ENCODE data around the gene LMX1B.

The LMX1B gene

DNA sequence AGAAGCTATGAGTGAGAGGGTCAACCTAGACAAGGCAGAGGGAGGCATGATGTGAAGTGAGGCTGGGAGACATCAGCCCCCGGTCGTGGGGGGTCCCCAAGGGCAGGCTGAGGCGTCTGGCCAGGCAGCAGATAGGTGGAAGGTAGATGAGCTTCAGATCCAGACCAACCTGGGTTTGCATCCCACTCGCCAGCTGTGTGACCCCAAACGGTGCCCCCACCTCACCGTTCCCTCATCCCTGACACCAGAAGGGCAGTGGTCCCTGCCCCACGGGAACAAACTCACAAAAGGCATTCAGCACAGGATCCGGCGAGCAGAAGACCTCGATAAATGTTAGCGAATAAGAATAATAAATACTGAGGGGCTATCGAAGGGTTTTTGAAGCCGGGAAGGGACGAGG, 27.5 kb upstream of the LMX1B start:
- no peak for TF ChIP-seq MYC (IDR thresholded peaks at IDR 0.05; ENCODE audit: low read depth, low read length)
- TF ChIP-seq, protein P1, sequence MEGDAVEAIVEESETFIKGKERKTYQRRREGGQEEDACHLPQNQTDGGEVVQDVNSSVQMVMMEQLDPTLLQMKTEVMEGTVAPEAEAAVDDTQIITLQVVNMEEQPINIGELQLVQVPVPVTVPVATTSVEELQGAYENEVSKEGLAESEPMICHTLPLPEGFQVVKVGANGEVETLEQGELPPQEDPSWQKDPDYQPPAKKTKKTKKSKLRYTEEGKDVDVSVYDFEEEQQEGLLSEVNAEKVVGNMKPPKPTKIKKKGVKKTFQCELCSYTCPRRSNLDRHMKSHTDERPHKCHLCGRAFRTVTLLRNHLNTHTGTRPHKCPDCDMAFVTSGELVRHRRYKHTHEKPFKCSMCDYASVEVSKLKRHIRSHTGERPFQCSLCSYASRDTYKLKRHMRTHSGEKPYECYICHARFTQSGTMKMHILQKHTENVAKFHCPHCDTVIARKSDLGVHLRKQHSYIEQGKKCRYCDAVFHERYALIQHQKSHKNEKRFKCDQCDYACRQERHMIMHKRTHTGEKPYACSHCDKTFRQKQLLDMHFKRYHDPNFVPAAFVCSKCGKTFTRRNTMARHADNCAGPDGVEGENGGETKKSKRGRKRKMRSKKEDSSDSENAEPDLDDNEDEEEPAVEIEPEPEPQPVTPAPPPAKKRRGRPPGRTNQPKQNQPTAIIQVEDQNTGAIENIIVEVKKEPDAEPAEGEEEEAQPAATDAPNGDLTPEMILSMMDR (IDR thresholded peaks at IDR 0.05; ENCODE audit: low read depth, low read length), result no peak
- TF ChIP-seq, protein P2, sequence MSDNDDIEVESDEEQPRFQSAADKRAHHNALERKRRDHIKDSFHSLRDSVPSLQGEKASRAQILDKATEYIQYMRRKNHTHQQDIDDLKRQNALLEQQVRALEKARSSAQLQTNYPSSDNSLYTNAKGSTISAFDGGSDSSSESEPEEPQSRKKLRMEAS (IDR thresholded peaks at IDR 0.05; ENCODE audit: low read depth, low read length), result no peak
- TF ChIP-seq POLR2A (IDR thresholded peaks at IDR 0.05; ENCODE audit: extremely low read depth, insufficient read length), result no peak
- no peak overlapping the region for H3K4me3 ChIP-seq (ENCODE audit: low read depth, low read length)
- no peak for DNase-seq (ENCODE audit: low read depth)

DNA sequence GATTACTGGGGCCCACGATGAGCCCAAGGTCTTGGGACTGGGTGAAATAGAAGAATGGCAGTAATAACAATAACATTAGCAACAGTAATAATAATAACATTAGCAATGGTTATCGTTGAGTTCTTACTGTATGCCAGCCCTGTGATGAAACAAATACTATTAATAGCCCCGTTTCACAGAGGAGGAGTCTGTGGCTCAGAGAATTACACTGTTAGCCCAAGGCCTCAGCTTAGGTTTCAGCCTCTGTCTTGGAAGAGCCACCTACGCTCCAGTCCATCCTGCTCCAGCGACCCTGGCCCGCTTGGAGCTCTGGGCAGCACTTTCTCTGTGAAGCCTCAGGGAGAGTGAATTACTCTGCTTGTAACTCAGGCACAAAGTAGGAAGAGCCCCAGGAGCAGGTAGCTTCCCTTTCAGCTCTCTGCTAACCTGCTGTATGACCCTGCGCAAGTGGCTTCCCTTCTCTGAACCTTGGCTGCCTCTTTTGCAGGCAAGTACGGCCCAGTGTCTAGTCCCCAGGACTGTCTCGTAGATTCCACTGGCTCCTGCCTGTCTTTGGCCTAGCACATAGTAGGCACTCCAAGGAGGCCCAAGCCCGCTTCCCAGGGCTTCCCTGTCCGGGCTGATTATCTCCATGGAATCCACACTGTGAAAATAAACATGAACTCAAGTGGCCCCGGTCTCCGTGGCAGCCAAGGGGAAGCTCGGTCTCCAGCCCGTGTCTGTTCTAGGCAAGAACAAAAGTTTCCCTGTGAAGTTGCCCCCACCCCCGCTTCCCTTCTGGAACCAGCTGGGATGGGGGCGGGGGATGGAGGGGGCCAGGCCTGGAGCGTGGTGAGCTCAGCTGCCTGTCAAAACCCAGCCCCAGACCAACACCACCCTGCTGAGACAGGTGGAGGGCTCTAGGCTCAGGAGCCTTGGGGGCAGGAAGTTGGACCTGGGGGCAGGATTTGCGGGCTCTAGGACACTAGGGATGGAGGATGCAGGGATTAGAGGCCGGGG, 26.2 kb upstream of the LMX1B start:
- no peak for DNase-seq (ENCODE audit: low read depth)
- H3K4me3 ChIP-seq (ENCODE audit: low read depth, low read length), result no peak overlapping the region
- TF ChIP-seq MYC (IDR thresholded peaks at IDR 0.05; ENCODE audit: low read depth, low read length) (no peak), POLR2A (IDR thresholded peaks at IDR 0.05; ENCODE audit: extremely low read depth, insufficient read length) (no peak)
- TF ChIP-seq, protein P1 (IDR thresholded peaks at IDR 0.05; ENCODE audit: low read depth, low read length), result no peak

DNA sequence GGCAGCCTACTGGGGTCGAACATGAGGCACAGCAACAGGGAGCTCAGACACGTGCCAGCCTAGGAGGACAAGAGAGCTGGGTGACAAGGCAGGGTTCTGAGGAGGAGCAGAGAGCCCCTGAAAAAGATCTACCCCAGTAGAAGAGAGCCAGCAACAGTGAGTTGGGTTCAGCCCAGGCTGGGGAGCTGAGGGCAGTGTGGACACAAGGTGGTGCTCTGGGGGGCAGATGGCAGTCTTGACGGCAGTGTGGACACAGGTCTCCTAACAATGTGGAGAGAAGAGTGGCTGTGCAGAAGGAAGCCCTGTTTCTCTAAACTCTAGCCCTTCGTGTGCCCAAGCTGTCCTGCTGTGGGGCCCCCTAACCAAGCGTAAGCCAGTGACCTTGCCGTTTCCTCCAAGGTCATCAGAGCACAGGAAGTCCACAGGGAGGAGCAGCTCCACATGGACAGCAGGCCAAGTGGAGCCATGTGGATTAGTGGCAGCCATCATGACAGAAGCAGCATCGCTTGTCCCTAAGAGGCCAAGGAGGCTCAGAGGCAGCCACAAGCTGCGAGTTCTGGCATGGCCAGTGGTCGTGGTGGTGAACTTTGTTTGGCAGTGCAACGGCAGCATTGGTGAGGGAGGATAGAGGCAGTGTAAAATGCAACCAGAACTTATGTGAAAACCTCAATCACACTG, 25.1 kb upstream of the LMX1B start:
- H3K4me3 ChIP-seq (ENCODE audit: low read depth, low read length), result no peak overlapping the region
- TF ChIP-seq MYC (IDR thresholded peaks at IDR 0.05; ENCODE audit: low read depth, low read length), result no peak
- TF ChIP-seq, protein P2 (IDR thresholded peaks at IDR 0.05; ENCODE audit: low read depth, low read length), result no peak
- TF ChIP-seq, protein P1 (IDR thresholded peaks at IDR 0.05; ENCODE audit: low read depth, low read length), result no peak
- TF ChIP-seq POLR2A (IDR thresholded peaks at IDR 0.05; ENCODE audit: extremely low read depth, insufficient read length), result no peak
- no peak for DNase-seq (ENCODE audit: low read depth)

DNA sequence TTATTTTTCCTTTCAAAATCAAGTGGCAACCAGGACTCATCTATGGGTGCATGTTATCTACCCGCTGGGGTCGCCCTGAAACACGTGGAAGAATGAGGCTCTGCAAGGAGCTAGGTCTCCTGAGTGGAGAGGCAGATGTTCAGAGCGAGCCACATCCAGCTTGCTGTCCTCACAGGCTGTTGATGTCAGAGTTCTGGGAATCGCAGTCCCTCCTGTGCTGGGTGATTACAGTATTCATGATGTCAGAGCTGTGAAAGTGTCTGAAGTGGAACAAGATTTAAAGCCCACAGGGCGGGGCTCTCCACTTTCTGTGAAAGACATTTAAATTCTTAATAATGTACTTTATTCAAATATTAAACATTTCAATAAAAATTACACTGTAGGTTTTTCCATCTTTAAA, 24.4 kb upstream of the LMX1B start:
- TF ChIP-seq, protein P2 (IDR thresholded peaks at IDR 0.05; ENCODE audit: low read depth, low read length), result no peak
- no peak for TF ChIP-seq POLR2A (IDR thresholded peaks at IDR 0.05; ENCODE audit: extremely low read depth, insufficient read length)
- TF ChIP-seq, protein P1 (IDR thresholded peaks at IDR 0.05; ENCODE audit: low read depth, low read length), result no peak
- no peak for TF ChIP-seq MYC (IDR thresholded peaks at IDR 0.05; ENCODE audit: low read depth, low read length)
- no peak overlapping the region for H3K4me3 ChIP-seq (ENCODE audit: low read depth, low read length)
- no peak for DNase-seq (ENCODE audit: low read depth)

DNA sequence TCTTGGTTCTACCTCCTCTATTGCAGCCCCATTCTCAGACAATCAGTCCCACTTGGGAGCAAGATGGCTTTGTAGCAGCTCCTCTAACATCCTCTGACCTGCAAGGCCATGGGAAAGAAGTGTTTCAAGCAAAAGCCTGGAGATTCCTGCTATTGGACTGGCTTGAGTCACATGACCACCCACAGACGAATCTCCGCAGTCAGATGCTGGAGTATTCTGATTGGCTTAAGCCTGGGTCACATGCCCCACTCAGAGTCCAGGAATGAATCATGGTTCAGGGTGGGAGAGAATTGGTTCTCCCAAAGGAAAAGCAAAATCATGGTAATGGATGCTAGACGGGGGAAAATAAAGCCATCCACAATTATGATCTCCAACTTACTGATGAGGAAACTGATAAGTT, 22.6 kb upstream of the LMX1B start:
- H3K4me3 ChIP-seq (ENCODE audit: low read depth, low read length), result no peak overlapping the region
- no peak for DNase-seq (ENCODE audit: low read depth)
- TF ChIP-seq, protein P2 (IDR thresholded peaks at IDR 0.05; ENCODE audit: low read depth, low read length), result no peak
- TF ChIP-seq, protein P1 (IDR thresholded peaks at IDR 0.05; ENCODE audit: low read depth, low read length), result no peak
- TF ChIP-seq MYC (IDR thresholded peaks at IDR 0.05; ENCODE audit: low read depth, low read length), result no peak
- no peak for TF ChIP-seq POLR2A (IDR thresholded peaks at IDR 0.05; ENCODE audit: extremely low read depth, insufficient read length)
